ENCODE data around the gene CROCC2. TPM values are rescaled to one million over a fixed set of nuclear protein-coding genes. Genes with fewer than 3 reads are reported as not detected.

Gene CROCC2
- polyA plus RNA-seq, 2 of the 4 experiments (the other 2 are of a cell fraction) = not detected

GRCh38 chr2:240915526-240916341, 9.6 kb downstream of the CROCC2 start:
- POLR2A ChIA-PET = no interaction called here
- ATAC-seq = peak in 1 of 2 experiments; percentile 6; a peak in 1 of 6 replicates

GRCh38 chr2:240916571-240917008, 10.5 kb downstream of the CROCC2 start:
- FAIRE-seq (no peak), ATAC-seq (peak; percentile 33 to 73; a peak in 5 of 6 replicates), DNase-seq (ENCODE audit: low read depth in 1 of 2, low spot score in 1 of 2) (peak; percentile 74 to 79)
- 7% methylated on average over 7 of the region's 24 CpGs for WGBS (ENCODE audit: missing lambda C conversion rate)
- CTCF ChIA-PET = interaction anchor here (0.7 to 2.0 kb wide), 3 partner anchors 11 to 97 kb away, joined by 3 to 6 read pairs (median 4); no protein-coding TSS in a partner anchor
- H3K27ac ChIP-seq = peak overlapping the region; percentile 80 to 90
- peaks cover 48% of the 10 kb centered on the region for H3K4me1 ChIP-seq
- peak overlapping the region; percentile 27; the same call in 2 of the 3 replicates for H3K4me3 ChIP-seq
- POLR2A ChIA-PET = no interaction called here
- H3K9me3 ChIP-seq = no peaks in the 10 kb centered on the region
- TF ChIP-seq FOSL2 (IDR thresholded peaks at IDR 0.05) (no peak), FOSL2 (CRISPR knock-in tag; IDR thresholded peaks at IDR 0.05) (peak; percentile 28), POLR2A (IDR thresholded peaks at IDR 0.05; ENCODE audit: low read length) (peak; percentile 25), KDM1A (IDR thresholded peaks at IDR 0.05; ENCODE audit: low read depth) (peak; percentile 55; the same call in 1 of the 2 replicates), HEYL (CRISPR knock-in tag; IDR thresholded peaks at IDR 0.05) (no peak)
- H3K4me2 ChIP-seq = peak overlapping the region; percentile 80

More at GRCh38 chr2:240915526-240916341, 9.6 kb downstream of the CROCC2 start:
- CTCF ChIA-PET = interaction anchor here (0.7 to 4.5 kb wide), 12 partner anchors 12 to 301 kb away, joined by 3 to 43 read pairs (median 5); partner anchors contain the start of gene MAB21L4
- peaks cover 39% of the 10 kb centered on the region for H3K4me1 ChIP-seq
- WGBS (ENCODE audit: missing lambda C conversion rate) = 44% methylated on average over 23 of the region's 34 CpGs
- no peaks in the 10 kb centered on the region for H3K9me3 ChIP-seq
- no peak for DNase-seq (ENCODE audit: low read depth in 1 of 2, low spot score in 1 of 2)
- no peak for FAIRE-seq
- TF ChIP-seq RNF2 (IDR thresholded peaks at IDR 0.05; ENCODE audit: borderline replicate concordance, low read depth) = no peak
- TF ChIP-seq ESRRA (IDR thresholded peaks at IDR 0.05; ENCODE audit: borderline replicate concordance, low read length) = no peak
- no peak for TF ChIP-seq FOSB (CRISPR knock-in tag; IDR thresholded peaks at IDR 0.05)
- no peak for TF ChIP-seq REST (IDR thresholded peaks at IDR 0.05)
- TF ChIP-seq CHD2 (IDR thresholded peaks at IDR 0.05; ENCODE audit: low read length, partially characterized antibody) = no peak
- TF ChIP-seq CBX8 (IDR thresholded peaks at IDR 0.05) = no peak
- H3K4me3 ChIP-seq = peak overlapping the region; percentile 27; the same call in 2 of the 3 replicates
- peak overlapping the region; percentile 80 for H3K4me2 ChIP-seq
- H3K27ac ChIP-seq = peak overlapping the region; percentile 80 to 90; a peak in 5 of 6 replicates

- no peak for DNase-seq (ENCODE audit: low read depth in 1 of 2, low spot score in 1 of 2)
- Histone ChIP-seq H3K4me1 (peaks cover 53% of the 10 kb centered on the region), H3K9me3 (no peaks in the 10 kb centered on the region), H3K4me3 (peak overlapping the region; percentile 27; the same call in 1 of the 3 replicates), H3K27ac (peak overlapping the region; percentile 80 to 90), H3K4me2 (peak overlapping the region; percentile 80)
- ChIA-PET POLR2A (no interaction called here), CTCF (interaction anchor here (1.4 to 2.0 kb wide), 3 partner anchors 10 to 73 kb away, joined by 4 to 6 read pairs (median 4); no protein-coding TSS in a partner anchor)
- no peak for ATAC-seq
- WGBS (ENCODE audit: missing lambda C conversion rate) = 85% methylated on average over 13 of the region's 20 CpGs
- no peak for FAIRE-seq
- TF ChIP-seq HMGXB4 (CRISPR knock-in tag; IDR thresholded peaks at IDR 0.05; ENCODE audit: borderline replicate concordance) (no peak), FOSL2 (IDR thresholded peaks at IDR 0.05) (no peak), FOSL2 (CRISPR knock-in tag; IDR thresholded peaks at IDR 0.05) (no peak), USF2 (IDR thresholded peaks at IDR 0.05) (no peak), CBX2 (IDR thresholded peaks at IDR 0.05; ENCODE audit: borderline replicate concordance, low read depth) (no peak), MYC (IDR thresholded peaks at IDR 0.05; ENCODE audit: borderline replicate concordance, low read length) (no peak), FOXS1 (CRISPR knock-in tag; IDR thresholded peaks at IDR 0.05) (no peak), PHF8 (IDR thresholded peaks at IDR 0.05; ENCODE audit: borderline replicate concordance, low read depth) (no peak), TP53 (CRISPR knock-in tag; IDR thresholded peaks at IDR 0.05) (no peak), EHMT2 (IDR thresholded peaks at IDR 0.05; ENCODE audit: low read depth) (no peak), CTCF (IDR thresholded peaks at IDR 0.05) (no peak)
Measured at GRCh38 chr2:240917009-240917683, 11.0 kb downstream of the CROCC2 start.
